Sigmoid colon (tissue), 7 donors: Measurements from ENCODE around the gene KPNA6. TPM values are rescaled to one million over a fixed set of nuclear protein-coding genes. Genes with fewer than 3 reads are reported as not detected.
A peak's percentile ranks its signal among the peaks of the same experiment; 100 is the strongest.
"Not testable (repeated sequence)": the region's sequence is repeated elsewhere in the genome, so short reads cannot be mapped to it uniquely, and the experiment has no call there.

Experiments used
- DNase-seq: peaks from one replicate; pipeline ENCODE4 v3.0.0-alpha.2; 2019
- H3K27ac ChIP-seq, 4 donors: fragments of 200-600 bp; sonication (generic); one replicate each; pipeline ENCODE4 v1.5.1; 2016 to 2019; ENCODE audit warnings: mild to moderate bottlenecking in 1 of 4
- H3K27me3 ChIP-seq, 3 donors: fragments of 200-600 bp; sonication (generic); one replicate each; pipeline ENCODE4 v1.5.1; 2019; ENCODE audit warnings: mild to moderate bottlenecking in 1 of 3
- H3K36me3 ChIP-seq, 4 donors: fragments of 200-600 bp; sonication (generic); one replicate each; pipeline ENCODE4 v1.5.1; 2016 to 2019
- H3K4me1 ChIP-seq, 4 donors: fragments of 200-600 bp; sonication (generic); one replicate each; pipeline ENCODE4 v1.5.1; 2017 to 2019
- H3K4me3 ChIP-seq, 4 donors: fragments of 200-600 bp; sonication (generic); one replicate each; pipeline ENCODE4 v1.5.1; 2017 to 2019; ENCODE audit warnings: mild to moderate bottlenecking in 2 of 4, moderate library complexity in 1 of 4
- H3K9me3 ChIP-seq, 4 donors: fragments of 200-600 bp in 3 of 4; sonication (generic) in 3 of 4; one replicate each; pipeline versions ENCODE4 v1.5.1 to v1.6.1; 2013 to 2019
- CTCF ChIP-seq, 4 experiments: fragments of 450-650 bp in 3 of 4; fragments of 200-600 bp in 1 of 4; IDR thresholded peaks; one replicate each; pipeline ENCODE4 v1.5.1; 2016 to 2019; ENCODE audit warnings: antibody characterized with exemption in 4 of 4, mild to moderate bottlenecking in 3 of 4, moderate library complexity in 2 of 4
- EP300 ChIP-seq, 4 donors: sonication (generic); formaldehyde crosslinking; IDR thresholded peaks; one replicate each; pipeline ENCODE4 v1.6.1; 2017; ENCODE audit warnings: antibody characterized with exemption in 4 of 4
- POLR2A ChIP-seq, 2 donors: fragments of 450-650 bp; IDR thresholded peaks; one replicate each; pipeline ENCODE4 v1.6.1; 2016; ENCODE audit warnings: antibody characterized with exemption in 2 of 2, mild to moderate bottlenecking in 2 of 2, moderate library complexity in 2 of 2
- POLR2AphosphoS5 ChIP-seq, 4 donors: sonication (generic); formaldehyde crosslinking; IDR thresholded peaks; one replicate each; pipeline ENCODE4 v1.6.1; 2017; ENCODE audit warnings: antibody characterized with exemption in 4 of 4
- WGBS, 2 donors: extraction: QIAGEN DNeasy Blood & Tissue Kit; methylation state at CpG; one replicate each; pipeline ENCODE4 v1.1.7; 2013; 5-methylcytosine and 5-hydroxymethylcytosine counted together
- intact Hi-C: fragments of 100-400 bp; cut with DNase I; formaldehyde crosslinking; loops from one replicate; pipeline ENCODE4 v1.15.1; 2023
- polyA plus RNA-seq, 3 donors: library from polyadenylated mRNA; stranded (reverse); fragments of 200-250 nt; gene quantifications; one replicate each; pipeline ENCODE4 v1.2.3, GENCODE V29; 2013
- total RNA-seq, 4 donors: library from RNA; depleted of rRNA; stranded (reverse); fragments of >200 nt; gene quantifications; one replicate each; pipeline ENCODE4 v1.1.0, GENCODE V29; 2016
- donor health status: healthy with polysubstance abuse.
- donor health status: Bipolar disorder and iron deficiency.
- donor health status: healthy.

KPNA6 gene
- 10 to 100 TPM; 33.4 to 47.0 (median 41.6) TPM for total RNA-seq
- polyA plus RNA-seq: 10 to 100 TPM in 1 of 3 donors, 1 to 10 TPM in 2; 6.0 to 15.3 (median 9.5) TPM

DNA sequence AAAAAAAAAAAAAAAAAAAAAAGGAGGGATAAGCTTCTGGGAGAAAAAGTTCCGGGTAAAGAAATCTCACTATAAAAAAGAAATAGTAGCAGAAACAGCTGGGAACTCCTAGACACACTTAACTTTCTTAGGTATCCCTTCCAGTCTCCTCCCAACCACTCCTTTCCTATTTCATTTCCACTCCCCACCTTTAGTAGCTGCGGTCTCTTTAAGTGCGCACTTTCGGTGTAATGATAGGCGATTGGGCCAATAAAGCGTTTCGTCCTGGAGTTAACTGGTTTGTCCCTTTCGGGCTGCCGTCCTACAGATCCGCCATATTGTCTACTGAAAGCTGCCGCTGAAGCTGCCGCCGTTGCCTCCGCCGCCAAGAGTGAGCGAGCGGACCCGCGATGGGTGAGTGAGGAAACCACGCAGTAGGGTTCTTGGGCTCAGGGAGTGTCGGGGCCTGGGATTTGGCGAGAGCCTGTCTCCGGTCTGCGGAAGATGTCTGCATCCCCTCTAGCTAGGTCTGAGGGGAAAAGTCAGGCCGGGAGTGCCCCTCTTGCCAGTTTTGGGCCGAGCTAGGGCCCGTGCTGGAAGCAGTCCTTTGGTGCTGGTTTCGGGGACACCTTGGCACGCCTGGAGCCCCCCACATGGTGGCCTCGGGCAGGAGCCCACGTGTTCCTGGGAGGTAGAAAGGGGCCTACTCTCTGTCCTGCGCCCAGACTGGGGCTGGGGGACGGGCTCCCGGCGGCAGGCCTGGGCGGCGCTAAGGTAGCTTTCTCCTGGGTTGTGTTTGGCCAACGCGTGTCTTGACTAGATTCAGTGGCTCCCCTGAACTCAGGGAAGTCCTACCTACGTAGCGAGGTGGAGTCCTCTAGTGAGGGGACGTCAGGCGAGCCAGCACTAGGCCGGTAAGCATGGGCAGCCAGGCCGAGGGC, at the start of gene KPNA6:
Gene KPNA6, plus strand, starts transcription at position 315 of the 920 bp plus-strand sequence. Its CDS starts 75 bp downstream, at position 390.
- intact Hi-C loops: loop anchor here (2.0 kb wide), 2 partner anchors 35 to 71 kb away; partner anchors contain the start of genes TMEM39B and TXLNA
- Histone ChIP-seq H3K27ac (peak within 1 kb of the TSS; percentile 87 to 96 (median 92)), H3K4me3 (peak within 1 kb of the TSS; percentile 80 to 97 (median 88)), H3K9me3 (no peaks in the 10 kb centered on the region), H3K36me3 (no peaks in the 10 kb centered on the region), H3K27me3 (no peaks in the 10 kb centered on the region), H3K4me1 (peaks cover 0 to 50% (median 44%) of the 10 kb centered on the region in 4 donors)
- TF ChIP-seq POLR2AphosphoS5 (IDR thresholded peaks at IDR 0.05) (peak; percentile 79 to 93 (median 86)), CTCF (IDR thresholded peaks at IDR 0.05) (no peak), EP300 (IDR thresholded peaks at IDR 0.05) (peak in 1 of 4 donors; percentile 12), POLR2A (IDR thresholded peaks at IDR 0.05) (peak; percentile 43 to 64)
- 0% methylated on average over 45 of the region's 45 CpGs for WGBS, 2 donors
- DNase-seq: peak; percentile 95

DNA sequence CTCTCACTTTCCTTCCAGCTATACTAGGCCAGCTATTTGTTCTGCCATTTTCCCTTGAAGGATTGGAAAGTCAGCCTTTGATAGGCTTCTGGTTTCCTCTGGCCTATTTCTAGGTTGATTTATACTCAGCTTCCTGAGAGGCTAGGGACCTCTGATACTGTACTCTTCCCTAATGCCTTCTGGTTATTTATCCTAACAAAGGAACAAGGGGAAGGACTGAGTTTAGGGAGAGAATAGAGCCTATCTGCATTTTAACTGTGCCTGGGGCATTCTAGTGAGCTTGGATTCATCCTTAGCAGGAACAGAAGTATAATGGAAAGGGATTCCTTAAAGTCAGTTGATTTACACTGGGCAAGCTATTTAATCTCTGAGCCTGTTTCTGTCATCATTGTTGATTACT, 46.9 kb upstream of the KPNA6 start:
- intact Hi-C loops: loop anchor here (5.0 kb wide), 3 partner anchors 79 to 299 kb away; partner anchors contain the start of gene ADGRB2
- Histone ChIP-seq H3K27ac (peak overlapping the region in 1 of 4 donors; percentile 11), H3K4me1 (peaks cover 0 to 15% (median 13%) of the 10 kb centered on the region in 4 donors), H3K9me3 (no peaks in the 10 kb centered on the region), H3K36me3 (peaks cover 0 to 61% (median 22%) of the 10 kb centered on the region in 4 donors), H3K4me3 (no peak overlapping the region), H3K27me3 (no peaks in the 10 kb centered on the region)
- DNase-seq: no peak
- TF ChIP-seq POLR2AphosphoS5 (IDR thresholded peaks at IDR 0.05) (no peak), POLR2A (IDR thresholded peaks at IDR 0.05) (no peak), EP300 (IDR thresholded peaks at IDR 0.05) (no peak), CTCF (IDR thresholded peaks at IDR 0.05) (no peak)

GRCh38 chr1:32062867-32063230, 45.0 kb upstream of the KPNA6 start:
- H3K27ac ChIP-seq: peak overlapping the region; percentile 47 to 70 (median 58)
- H3K36me3 ChIP-seq: peaks cover 0 to 45% (median 21%) of the 10 kb centered on the region in 4 donors
- no peaks in the 10 kb centered on the region for H3K9me3 ChIP-seq
- DNase-seq: no peak
- no peaks in the 10 kb centered on the region for H3K27me3 ChIP-seq
- no peak overlapping the region for H3K4me3 ChIP-seq
- WGBS, 2 donors: 82 to 87% methylated on average over 4 of the region's 4 CpGs
- no peak for TF ChIP-seq EP300 (IDR thresholded peaks at IDR 0.05)
- TF ChIP-seq POLR2A (IDR thresholded peaks at IDR 0.05): no peak
- TF ChIP-seq POLR2AphosphoS5 (IDR thresholded peaks at IDR 0.05): no peak
- no peak for TF ChIP-seq CTCF (IDR thresholded peaks at IDR 0.05)
- intact Hi-C loops: loop anchor here (5.0 kb wide), 3 partner anchors 81 to 301 kb away; partner anchors contain the start of gene ADGRB2
- peaks cover 0 to 17% (median 13%) of the 10 kb centered on the region in 4 donors for H3K4me1 ChIP-seq

DNA sequence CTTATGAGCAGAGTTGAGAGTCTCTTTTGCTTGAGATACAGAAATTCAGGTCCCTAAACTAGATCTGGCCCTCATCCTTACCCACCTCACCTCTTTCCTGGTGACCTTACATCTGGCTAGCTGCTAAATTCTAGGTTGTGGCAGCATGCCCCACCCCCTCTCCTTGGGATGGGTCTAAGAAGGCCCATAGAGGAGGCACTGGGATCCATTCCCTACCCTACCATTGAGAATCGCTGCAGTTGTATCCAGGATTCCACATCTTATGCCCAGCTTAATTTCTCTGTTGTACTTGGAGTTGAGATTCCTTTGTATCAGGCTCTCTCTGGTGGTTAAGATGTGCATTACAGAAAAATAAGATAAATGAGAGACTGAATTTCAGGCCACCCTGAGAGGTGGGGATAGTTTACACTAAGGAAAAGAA, 44.6 kb upstream of the KPNA6 start:
- H3K4me3 ChIP-seq: no peak overlapping the region
- WGBS, 2 donors: 13 to 41% methylated on average over 1 of the region's 1 CpG
- no peak for DNase-seq
- peak overlapping the region; percentile 47 to 70 (median 58) for H3K27ac ChIP-seq
- no peaks in the 10 kb centered on the region for H3K9me3 ChIP-seq
- intact Hi-C loops: loop anchor here (5.0 kb wide), 3 partner anchors 81 to 301 kb away; partner anchors contain the start of gene ADGRB2
- TF ChIP-seq CTCF (IDR thresholded peaks at IDR 0.05) (peak; percentile 59 to 71 (median 64)), POLR2AphosphoS5 (IDR thresholded peaks at IDR 0.05) (no peak)
- no peaks in the 10 kb centered on the region for H3K27me3 ChIP-seq
- H3K36me3 ChIP-seq: peaks cover 0 to 41% (median 19%) of the 10 kb centered on the region in 4 donors
- H3K4me1 ChIP-seq: peaks cover 0 to 17% (median 13%) of the 10 kb centered on the region in 4 donors

GRCh38 chr1:32065613-32066488, 42.0 kb upstream of the KPNA6 start:
- Histone ChIP-seq H3K27ac (peak overlapping the region in 2 of 4 donors; percentile 21 to 23), H3K4me1 (peaks cover 0 to 17% (median 13%) of the 10 kb centered on the region in 4 donors), H3K36me3 (peaks cover 0 to 15% (median 2%) of the 10 kb centered on the region in 4 donors)
- DNase-seq, intact Hi-C loops, H3K27me3 ChIP-seq, H3K4me3 ChIP-seq, H3K9me3 ChIP-seq: not testable (repeated sequence)
- 41 to 69% methylated on average over 21 of the region's 21 CpGs for WGBS, 2 donors
